Measurements from ENCODE around the gene SSH2. TPM values are rescaled to one million over a fixed set of nuclear protein-coding genes. Genes with fewer than 3 reads are reported as not detected.

SSH2 gene
- total RNA-seq, 4 donors from 2014 or later, result 20.7 to 31.1 (median 23.1) TPM

- Histone ChIP-seq H3K4me1 (peaks cover 34 to 56% (median 48%) of the 10 kb centered on the region in 4 donors), H3K9me3 (no peaks in the 10 kb centered on the region), H3K27me3 (no peaks in the 10 kb centered on the region), H3K27ac (replicated peaks in 1 of 4) (no peak overlapping the region), H3K36me3 (no peaks in the 10 kb centered on the region), H3K4me3 (no peak overlapping the region)
- WGBS, result 87% methylated on average over 1 of the region's 1 CpG
- no peak for DNase-seq (ENCODE audit: extremely low spot score)
- TF ChIP-seq POLR2A (IDR thresholded peaks at IDR 0.05; ENCODE audit: low read depth) (no peak), EP300 (IDR thresholded peaks at IDR 0.05) (no peak), CTCF (IDR thresholded peaks at IDR 0.05) (no peak), POLR2AphosphoS5 (IDR thresholded peaks at IDR 0.05) (no peak)
- intact Hi-C loops (cut with DNase I), result no loop called here
These were observed 215.9 kb downstream of the SSH2 start for GRCh38 chr17:29714146-29714545.

DNA sequence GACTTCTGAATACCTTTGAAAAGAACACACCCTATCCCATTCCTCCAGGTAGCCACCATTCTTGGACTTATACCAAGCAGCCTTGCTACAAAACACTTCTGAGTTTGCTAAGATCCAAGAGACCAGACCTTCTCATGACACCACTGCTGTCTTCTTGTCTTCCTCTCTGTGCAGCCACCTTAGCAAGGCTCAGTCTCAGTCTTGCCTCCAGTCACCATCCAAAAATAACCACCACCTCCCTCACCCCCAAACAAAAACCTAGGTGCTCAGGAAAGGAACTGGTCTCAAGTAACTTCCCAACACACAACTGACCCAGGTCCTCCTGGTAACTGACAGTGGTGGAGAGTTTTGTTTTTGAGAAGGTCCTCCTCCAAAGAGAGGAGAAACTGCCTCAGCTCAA is 216.4 kb downstream of the SSH2 start:
- Histone ChIP-seq H3K27me3 (no peaks in the 10 kb centered on the region), H3K4me3 (no peak overlapping the region), H3K4me1 (peaks cover 32 to 61% (median 50%) of the 10 kb centered on the region in 4 donors), H3K9me3 (no peaks in the 10 kb centered on the region), H3K36me3 (no peaks in the 10 kb centered on the region), H3K27ac (replicated peaks in 1 of 4) (peak overlapping the region in 2 of 4 donors; percentile 14 to 69)
- peak; percentile 45 for DNase-seq (ENCODE audit: extremely low spot score)
- intact Hi-C loops (cut with DNase I), result no loop called here
- TF ChIP-seq CTCF (IDR thresholded peaks at IDR 0.05), result no peak
- no peak for TF ChIP-seq EP300 (IDR thresholded peaks at IDR 0.05)
- no peak for TF ChIP-seq POLR2A (IDR thresholded peaks at IDR 0.05; ENCODE audit: low read depth)
- TF ChIP-seq POLR2AphosphoS5 (IDR thresholded peaks at IDR 0.05), result no peak

DNA sequence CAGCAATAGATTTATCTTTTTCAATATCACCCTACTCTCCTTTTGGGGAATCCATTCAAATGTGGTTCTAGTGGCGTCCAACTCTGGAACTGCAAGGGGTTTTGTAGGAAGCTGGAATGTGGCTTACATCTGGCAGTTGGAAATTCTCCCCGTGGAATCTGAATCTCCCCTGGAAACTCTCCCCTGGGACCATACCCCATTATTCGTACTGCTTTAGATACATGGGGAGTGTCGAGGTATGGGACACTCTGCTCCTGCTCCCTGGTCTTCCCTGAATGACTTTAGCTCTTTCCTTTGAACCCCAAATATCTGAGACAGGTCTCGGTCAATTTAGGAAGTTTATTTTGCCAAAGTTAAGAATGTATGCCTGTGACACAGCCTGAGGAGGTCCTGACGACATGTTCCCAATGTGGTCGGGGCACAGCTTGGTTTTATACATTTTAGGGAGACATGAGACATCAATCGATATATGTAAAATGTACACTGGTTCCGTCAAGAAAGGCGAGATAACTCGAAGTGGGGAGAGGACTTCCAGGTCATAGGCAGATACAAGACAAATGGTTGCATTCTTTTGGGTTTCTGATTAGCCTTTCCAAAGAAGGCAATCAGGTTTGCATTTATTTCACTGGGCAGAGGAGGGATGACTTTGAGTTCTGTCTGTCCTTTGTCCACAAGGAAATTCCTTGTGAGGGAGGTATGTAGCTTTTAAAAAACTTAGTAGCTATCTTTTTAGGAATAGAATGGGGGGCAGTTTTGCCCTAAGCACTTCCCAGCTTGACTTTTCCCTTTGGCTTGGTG is 218.2 kb downstream of the SSH2 start:
- H3K36me3 ChIP-seq, result no peaks in the 10 kb centered on the region
- H3K27me3 ChIP-seq, result no peaks in the 10 kb centered on the region
- DNase-seq (ENCODE audit: extremely low spot score), result peak; percentile 53
- peak overlapping the region; percentile 55 to 70 (median 68) for H3K27ac ChIP-seq (replicated peaks in 1 of 4)
- no peak overlapping the region for H3K4me3 ChIP-seq
- H3K4me1 ChIP-seq, result peaks cover 40 to 67% (median 56%) of the 10 kb centered on the region in 4 donors
- intact Hi-C loops (cut with DNase I), result no loop called here
- no peak for TF ChIP-seq POLR2AphosphoS5 (IDR thresholded peaks at IDR 0.05)
- no peak for TF ChIP-seq POLR2A (IDR thresholded peaks at IDR 0.05; ENCODE audit: low read depth)
- no peak for TF ChIP-seq CTCF (IDR thresholded peaks at IDR 0.05)
- TF ChIP-seq EP300 (IDR thresholded peaks at IDR 0.05), result no peak
- WGBS, result 79% methylated on average over 11 of the region's 11 CpGs
- no peaks in the 10 kb centered on the region for H3K9me3 ChIP-seq

DNA sequence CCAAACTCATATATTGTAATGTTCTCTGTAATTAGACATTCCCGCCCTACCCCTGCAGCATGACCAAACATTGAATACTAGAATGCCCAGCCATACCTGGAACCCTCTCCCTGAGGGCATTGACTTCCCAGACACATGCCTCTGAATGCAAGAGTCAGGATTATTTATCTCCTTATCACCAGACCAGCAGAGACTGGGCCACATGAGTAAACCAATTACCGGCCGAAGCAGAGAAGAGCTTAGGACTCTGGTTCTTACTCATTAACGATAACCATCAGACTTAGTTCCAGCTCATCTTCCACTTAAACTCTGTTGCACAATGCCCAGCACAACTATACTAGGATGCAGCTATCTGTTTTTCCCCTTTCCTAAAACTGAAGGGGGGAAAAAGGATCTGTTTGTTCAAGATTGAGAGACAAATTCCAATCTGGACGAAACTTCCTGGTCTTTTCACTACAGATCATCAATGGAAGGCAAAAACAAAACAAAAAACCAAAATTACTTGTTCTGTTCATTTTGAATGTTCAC is 219.1 kb downstream of the SSH2 start:
- 81% methylated on average over 5 of the region's 5 CpGs for WGBS

More for the DNA sequence above, 219.1 kb downstream of the SSH2 start:
- Histone ChIP-seq H3K9me3 (no peaks in the 10 kb centered on the region), H3K4me3 (no peak overlapping the region), H3K27ac (replicated peaks in 1 of 4) (peak overlapping the region; percentile 55 to 70 (median 68)), H3K27me3 (no peaks in the 10 kb centered on the region), H3K4me1 (peaks cover 46 to 72% (median 59%) of the 10 kb centered on the region in 4 donors), H3K36me3 (no peaks in the 10 kb centered on the region)
- DNase-seq (ENCODE audit: extremely low spot score), result peak; percentile 81
- intact Hi-C loops (cut with DNase I), result no loop called here
- no peak for TF ChIP-seq POLR2A (IDR thresholded peaks at IDR 0.05; ENCODE audit: low read depth)
- no peak for TF ChIP-seq EP300 (IDR thresholded peaks at IDR 0.05)
- TF ChIP-seq CTCF (IDR thresholded peaks at IDR 0.05), result no peak
- TF ChIP-seq POLR2AphosphoS5 (IDR thresholded peaks at IDR 0.05), result no peak
